HepG2 (cell line): ENCODE results near the gene TRIM31. TPM values are rescaled to one million over a fixed set of nuclear protein-coding genes. Genes with fewer than 3 reads are reported as not detected.
A peak's percentile ranks its signal among the peaks of the same experiment; 100 is the strongest.

Experiments used
- CEBPG ChIP-seq: IDR thresholded peaks from 2 replicates; pipeline ENCODE4 v1.6.1; 2016
- CENPT ChIP-seq: sonication (generic); formaldehyde crosslinking; IDR thresholded peaks from 2 replicates; pipeline ENCODE4 v1.8.0; 2022; ENCODE audit warnings: low read depth, mild to moderate bottlenecking, moderate library complexity, missing genetic modification reagents
- KDM5A ChIP-seq: fragments of 200-600 bp; sonication (generic); IDR thresholded peaks from 2 replicates; pipeline ENCODE4 v1.7.0; 2018; ENCODE audit warnings: antibody characterized with exemption, mild to moderate bottlenecking, low read length, borderline replicate concordance
- KLF15 ChIP-seq: sonication (generic); formaldehyde crosslinking; IDR thresholded peaks from 2 replicates; pipeline ENCODE4 v1.8.1; 2023; ENCODE audit warnings: borderline replicate concordance, mild to moderate bottlenecking, inconsistent platforms, missing genetic modification reagents, mixed read lengths
- KLF16 ChIP-seq, 2 experiments: sonication (generic) in 1 of 2; formaldehyde crosslinking in 1 of 2; IDR thresholded peaks; 2 replicates each; pipeline versions ENCODE4 v1.6.1 to v1.8.0; 2016 to 2023; ENCODE audit warnings: missing genetic modification reagents in 2 of 2, missing compliant biosample characterization in 1 of 2
- MBD4 ChIP-seq: IDR thresholded peaks from 2 replicates; pipeline ENCODE4 v1.6.1; 2012; ENCODE audit warnings: low read length, inconsistent platforms, borderline replicate concordance
- NFATC3 ChIP-seq: sonication (generic); formaldehyde crosslinking; IDR thresholded peaks from 2 replicates; pipeline ENCODE4 v1.5.1; 2020; ENCODE audit warnings: mild to moderate bottlenecking, missing genetic modification reagents
- ZNF558 ChIP-seq: sonication (generic); formaldehyde crosslinking; IDR thresholded peaks from 2 replicates; pipeline ENCODE4 v1.9.0; 2022; ENCODE audit warnings: mild to moderate bottlenecking, missing genetic modification reagents, borderline replicate concordance
- ZNF792 ChIP-seq: IDR thresholded peaks from 2 replicates; pipeline ENCODE4 v1.6.1; 2016
- polyA plus RNA-seq, 8 experiments: library from polyadenylated mRNA; depleted of rRNA in 3 of 8; stranded (reverse) in 7 of 8; unstranded in 1 of 8; fragments of >200 nt; fragmentation: Illumina TruSeq in 4 of 8; extraction: Trizol in 4 of 8; gene quantifications; 2 replicates each; pipeline versions ENCODE4 v1.2.1 to v1.2.3, GENCODE V29; 2011 to 2016; ENCODE audit warnings: low read depth in 4 of 8, missing spikeins in 1 of 8, mixed read lengths in 1 of 8; ENCODE audit not compliant: insufficient read depth in 1 of 8
- total RNA-seq, 5 experiments: library from RNA; depleted of rRNA; stranded (reverse); fragments of >200 nt; fragmentation: Illumina TruSeq; extraction: Trizol; gene quantifications; 2 replicates each; pipeline ENCODE4 v1.2.3, GENCODE V29; 2016; ENCODE audit warnings: low read depth in 1 of 5
- TF ChIP-seq, protein P1 (sequence below): sonication (generic); formaldehyde crosslinking; IDR thresholded peaks from 2 replicates; pipeline ENCODE4 v1.4.0; 2020; ENCODE audit warnings: missing genetic modification reagents, borderline replicate concordance
- TF ChIP-seq, protein P2 (sequence below): sonication (generic); formaldehyde crosslinking; IDR thresholded peaks from 2 replicates; pipeline ENCODE4 v1.8.0; 2022; ENCODE audit warnings: missing genetic modification reagents, mild to moderate bottlenecking, inconsistent platforms, borderline replicate concordance
- TF ChIP-seq, protein P3 (sequence below): sonication (generic); formaldehyde crosslinking; IDR thresholded peaks from 2 replicates; pipeline ENCODE4 v1.4.0; 2020; ENCODE audit warnings: missing genetic modification reagents
- TF ChIP-seq, protein P4 (sequence below): sonication (generic); formaldehyde crosslinking; IDR thresholded peaks from 2 replicates; pipeline ENCODE4 v1.4.0; 2020; ENCODE audit warnings: missing genetic modification reagents
- TF ChIP-seq, protein P5 (sequence below): sonication (generic); formaldehyde crosslinking; IDR thresholded peaks from 2 replicates; pipeline ENCODE4 v1.5.0; 2020; ENCODE audit warnings: missing genetic modification reagents

TRIM31 gene
- total and polyA plus RNA-seq, 2 of the 13 experiments (the other 11 are each of a cell fraction or from before 2014, with no cell fraction given): 0.13 to 0.51 TPM

DNA sequence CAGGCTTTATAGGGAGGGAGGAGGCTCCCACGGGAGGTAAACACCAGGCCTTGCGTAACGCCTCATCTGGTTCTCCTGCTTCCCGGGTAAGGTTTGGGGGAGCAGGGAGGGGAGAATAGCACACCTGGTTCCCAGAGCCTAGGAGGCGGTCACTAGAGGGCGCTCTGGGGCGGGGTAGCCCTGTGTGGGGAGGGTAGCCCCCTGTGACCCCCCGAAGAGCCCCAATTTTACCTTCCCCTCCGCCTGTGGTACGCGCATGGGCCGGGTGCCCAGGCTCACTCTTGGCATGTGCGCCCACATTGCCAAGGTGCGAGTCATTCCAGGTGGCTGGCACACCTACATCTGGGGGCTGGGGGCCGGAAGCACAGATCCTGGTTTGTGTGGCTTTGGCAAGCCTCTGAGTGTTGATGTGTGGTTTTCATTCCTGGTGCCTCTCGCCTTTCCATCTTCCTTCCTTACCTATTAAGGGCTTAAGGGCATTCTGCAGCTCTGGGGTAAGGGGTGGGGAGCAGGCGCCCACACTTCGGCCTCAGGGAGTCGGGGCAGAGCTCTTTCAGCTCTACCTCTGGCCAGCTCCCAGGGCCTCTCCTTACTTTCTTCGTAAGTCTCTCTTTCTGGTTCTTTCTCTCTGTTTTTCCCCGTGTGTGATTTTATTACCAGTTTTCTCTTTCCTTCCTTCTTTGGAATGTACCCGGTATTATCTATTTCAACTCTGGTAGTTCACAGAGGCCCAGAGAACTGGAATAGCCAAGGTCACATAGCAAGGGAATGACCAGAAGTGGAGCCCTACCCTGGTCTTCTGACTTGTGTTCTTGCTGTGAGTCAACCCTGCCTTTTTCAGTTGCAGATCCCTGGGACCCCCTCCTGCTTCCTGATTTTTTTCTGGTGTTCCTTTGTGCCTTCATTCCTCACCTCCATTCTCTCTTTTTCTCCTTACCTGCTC, 36.8 kb downstream of the TRIM31 start (continued):
- TF ChIP-seq, protein P1, sequence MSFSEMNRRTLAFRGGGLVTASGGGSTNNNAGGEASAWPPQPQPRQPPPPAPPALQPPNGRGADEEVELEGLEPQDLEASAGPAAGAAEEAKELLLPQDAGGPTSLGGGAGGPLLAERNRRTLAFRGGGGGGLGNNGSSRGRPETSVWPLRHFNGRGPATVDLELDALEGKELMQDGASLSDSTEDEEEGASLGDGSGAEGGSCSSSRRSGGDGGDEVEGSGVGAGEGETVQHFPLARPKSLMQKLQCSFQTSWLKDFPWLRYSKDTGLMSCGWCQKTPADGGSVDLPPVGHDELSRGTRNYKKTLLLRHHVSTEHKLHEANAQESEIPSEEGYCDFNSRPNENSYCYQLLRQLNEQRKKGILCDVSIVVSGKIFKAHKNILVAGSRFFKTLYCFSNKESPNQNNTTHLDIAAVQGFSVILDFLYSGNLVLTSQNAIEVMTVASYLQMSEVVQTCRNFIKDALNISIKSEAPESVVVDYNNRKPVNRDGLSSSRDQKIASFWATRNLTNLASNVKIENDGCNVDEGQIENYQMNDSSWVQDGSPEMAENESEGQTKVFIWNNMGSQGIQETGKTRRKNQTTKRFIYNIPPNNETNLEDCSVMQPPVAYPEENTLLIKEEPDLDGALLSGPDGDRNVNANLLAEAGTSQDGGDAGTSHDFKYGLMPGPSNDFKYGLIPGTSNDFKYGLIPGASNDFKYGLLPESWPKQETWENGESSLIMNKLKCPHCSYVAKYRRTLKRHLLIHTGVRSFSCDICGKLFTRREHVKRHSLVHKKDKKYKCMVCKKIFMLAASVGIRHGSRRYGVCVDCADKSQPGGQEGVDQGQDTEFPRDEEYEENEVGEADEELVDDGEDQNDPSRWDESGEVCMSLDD (CRISPR knock-in tag): peak; percentile 84; the same call in 1 of the 2 replicates
- TF ChIP-seq, protein P2, sequence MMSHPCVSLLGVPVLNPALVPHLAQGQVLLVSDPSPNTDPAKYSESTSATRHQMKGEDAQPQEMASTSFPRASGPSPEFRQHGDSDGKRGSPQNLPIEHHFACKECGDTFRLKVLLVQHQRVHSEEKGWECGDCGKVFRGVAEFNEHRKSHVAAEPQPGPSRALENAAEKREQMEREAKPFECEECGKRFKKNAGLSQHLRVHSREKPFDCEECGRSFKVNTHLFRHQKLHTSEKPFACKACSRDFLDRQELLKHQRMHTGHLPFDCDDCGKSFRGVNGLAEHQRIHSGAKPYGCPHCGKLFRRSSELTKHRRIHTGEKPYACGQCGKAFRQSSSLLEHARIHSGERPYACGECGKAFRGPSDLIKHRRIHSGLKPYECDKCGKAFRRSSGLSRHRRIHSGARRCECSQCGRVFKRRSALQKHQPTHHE (CRISPR knock-in tag): no peak
- TF ChIP-seq NFATC3: no peak
- TF ChIP-seq CEBPG (CRISPR knock-in tag): peak; percentile 93
- no peak for TF ChIP-seq MBD4
- TF ChIP-seq CENPT (CRISPR knock-in tag): no peak
- no peak; the same call in 1 of the 2 replicates for TF ChIP-seq ZNF558 (CRISPR knock-in tag)
- no peak for TF ChIP-seq ZNF792 (CRISPR knock-in tag)
- TF ChIP-seq, protein P3, sequence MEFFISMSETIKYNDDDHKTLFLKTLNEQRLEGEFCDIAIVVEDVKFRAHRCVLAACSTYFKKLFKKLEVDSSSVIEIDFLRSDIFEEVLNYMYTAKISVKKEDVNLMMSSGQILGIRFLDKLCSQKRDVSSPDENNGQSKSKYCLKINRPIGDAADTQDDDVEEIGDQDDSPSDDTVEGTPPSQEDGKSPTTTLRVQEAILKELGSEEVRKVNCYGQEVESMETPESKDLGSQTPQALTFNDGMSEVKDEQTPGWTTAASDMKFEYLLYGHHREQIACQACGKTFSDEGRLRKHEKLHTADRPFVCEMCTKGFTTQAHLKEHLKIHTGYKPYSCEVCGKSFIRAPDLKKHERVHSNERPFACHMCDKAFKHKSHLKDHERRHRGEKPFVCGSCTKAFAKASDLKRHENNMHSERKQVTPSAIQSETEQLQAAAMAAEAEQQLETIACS (CRISPR knock-in tag): no peak
- TF ChIP-seq, protein P4, sequence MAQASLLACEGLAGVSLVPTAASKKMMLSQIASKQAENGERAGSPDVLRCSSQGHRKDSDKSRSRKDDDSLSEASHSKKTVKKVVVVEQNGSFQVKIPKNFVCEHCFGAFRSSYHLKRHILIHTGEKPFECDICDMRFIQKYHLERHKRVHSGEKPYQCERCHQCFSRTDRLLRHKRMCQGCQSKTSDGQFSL (CRISPR knock-in tag): peak; percentile 57
- no peak for TF ChIP-seq KDM5A
- TF ChIP-seq, protein P5, sequence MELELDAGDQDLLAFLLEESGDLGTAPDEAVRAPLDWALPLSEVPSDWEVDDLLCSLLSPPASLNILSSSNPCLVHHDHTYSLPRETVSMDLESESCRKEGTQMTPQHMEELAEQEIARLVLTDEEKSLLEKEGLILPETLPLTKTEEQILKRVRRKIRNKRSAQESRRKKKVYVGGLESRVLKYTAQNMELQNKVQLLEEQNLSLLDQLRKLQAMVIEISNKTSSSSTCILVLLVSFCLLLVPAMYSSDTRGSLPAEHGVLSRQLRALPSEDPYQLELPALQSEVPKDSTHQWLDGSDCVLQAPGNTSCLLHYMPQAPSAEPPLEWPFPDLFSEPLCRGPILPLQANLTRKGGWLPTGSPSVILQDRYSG (CRISPR knock-in tag): no peak
- TF ChIP-seq KLF16 (CRISPR knock-in tag; IDR thresholded peaks at IDR 0.05): no peak
- TF ChIP-seq KLF15 (CRISPR knock-in tag): no peak
